ENCODE results near the gene ETS2. TPM values are rescaled to one million over a fixed set of nuclear protein-coding genes. Genes with fewer than 3 reads are reported as not detected.

ETS2 gene
- total RNA-seq, 2 experiments from 2014 or later: 28.7 to 30.3 TPM

- DNase-seq: peak; percentile 42
- no peaks in the 10 kb centered on the region for H3K9me3 Mint-ChIP-seq
- H3K27ac Mint-ChIP-seq: peak overlapping the region; percentile 92
- peak overlapping the region; percentile 89 for H3K4me3 Mint-ChIP-seq
- H3K4me1 Mint-ChIP-seq: peaks cover 22% of the 10 kb centered on the region
- peaks cover 21% of the 10 kb centered on the region for H3K36me3 Mint-ChIP-seq
- peaks cover 5% of the 10 kb centered on the region for H3K27me3 Mint-ChIP-seq
Measured at GRCh38 chr21:38804030-38804788, 1.5 kb upstream of the ETS2 start.

GRCh38 chr21:38804789-38805327, 871 bp upstream of the ETS2 start:
- peak; percentile 43 for DNase-seq
- peaks cover 23% of the 10 kb centered on the region for H3K4me1 Mint-ChIP-seq

DNA sequence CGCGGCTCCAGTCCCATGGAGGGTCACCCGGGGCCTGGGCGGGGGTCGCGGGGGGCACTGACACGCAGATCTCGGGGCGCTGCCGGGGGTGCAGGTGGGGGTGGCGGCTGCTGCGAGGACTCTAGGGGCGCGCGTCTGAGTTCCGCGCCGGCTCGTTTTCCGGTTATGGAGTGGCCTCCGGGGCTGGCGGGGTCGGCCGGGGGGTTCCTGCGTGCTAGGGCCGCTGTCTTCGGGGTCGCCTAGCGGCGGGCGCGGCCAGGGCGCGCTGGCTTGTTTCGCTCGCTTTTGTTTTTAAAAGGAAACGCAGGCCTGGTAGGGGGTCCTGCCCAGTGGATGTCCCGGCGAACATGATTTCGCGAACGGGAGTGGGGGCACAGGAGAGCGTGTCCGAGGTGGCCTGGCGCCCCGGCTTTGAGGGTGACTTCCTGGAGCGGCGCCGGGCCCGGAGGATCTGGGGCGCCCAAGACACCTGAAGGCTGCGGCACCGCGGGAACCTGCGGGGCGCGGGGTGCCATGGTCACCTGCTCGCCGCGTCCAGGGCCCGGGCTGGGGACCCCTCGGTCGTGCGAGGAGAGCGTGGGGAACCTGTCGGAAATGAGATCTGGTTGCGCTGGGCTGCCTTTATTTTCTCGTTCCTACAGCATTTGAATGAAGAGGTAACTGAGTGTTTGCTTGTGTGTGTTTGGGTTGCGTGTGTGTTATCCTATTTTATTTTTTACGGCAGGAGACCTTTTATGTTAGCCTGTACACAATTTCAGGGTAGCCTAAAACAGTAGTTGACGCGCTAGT, 618 bp downstream of the ETS2 start:
- Mint-ChIP-seq H3K36me3 (peaks cover 33% of the 10 kb centered on the region), H3K4me3 (peak overlapping the region; percentile 90), H3K27ac (peak overlapping the region; percentile 85), H3K27me3 (no peaks in the 10 kb centered on the region), H3K9me3 (no peaks in the 10 kb centered on the region), H3K4me1 (peaks cover 35% of the 10 kb centered on the region)
- peak; percentile 56 for DNase-seq

More at GRCh38 chr21:38804789-38805327, 871 bp upstream of the ETS2 start:
- no peaks in the 10 kb centered on the region for H3K9me3 Mint-ChIP-seq
- peaks cover 23% of the 10 kb centered on the region for H3K36me3 Mint-ChIP-seq
- H3K27me3 Mint-ChIP-seq: peaks cover 3% of the 10 kb centered on the region
- peak overlapping the region; percentile 92 for H3K27ac Mint-ChIP-seq
- H3K4me3 Mint-ChIP-seq: peak overlapping the region; percentile 89

- Mint-ChIP-seq H3K36me3 (peaks cover 37% of the 10 kb centered on the region), H3K9me3 (no peaks in the 10 kb centered on the region), H3K27me3 (no peaks in the 10 kb centered on the region), H3K4me3 (peak overlapping the region; percentile 90), H3K4me1 (peaks cover 39% of the 10 kb centered on the region), H3K27ac (peak overlapping the region; percentile 85)
- no peak for DNase-seq
Measured at GRCh38 chr21:38806942-38807284, 1.2 kb downstream of the ETS2 start.

- Mint-ChIP-seq H3K4me1 (peaks cover 39% of the 10 kb centered on the region), H3K27me3 (no peaks in the 10 kb centered on the region), H3K4me3 (peak overlapping the region; percentile 90), H3K27ac (peak overlapping the region; percentile 25), H3K9me3 (no peaks in the 10 kb centered on the region), H3K36me3 (peaks cover 37% of the 10 kb centered on the region)
- no peak for DNase-seq
Measured at GRCh38 chr21:38807441-38807871, 1.7 kb downstream of the ETS2 start.

DNA sequence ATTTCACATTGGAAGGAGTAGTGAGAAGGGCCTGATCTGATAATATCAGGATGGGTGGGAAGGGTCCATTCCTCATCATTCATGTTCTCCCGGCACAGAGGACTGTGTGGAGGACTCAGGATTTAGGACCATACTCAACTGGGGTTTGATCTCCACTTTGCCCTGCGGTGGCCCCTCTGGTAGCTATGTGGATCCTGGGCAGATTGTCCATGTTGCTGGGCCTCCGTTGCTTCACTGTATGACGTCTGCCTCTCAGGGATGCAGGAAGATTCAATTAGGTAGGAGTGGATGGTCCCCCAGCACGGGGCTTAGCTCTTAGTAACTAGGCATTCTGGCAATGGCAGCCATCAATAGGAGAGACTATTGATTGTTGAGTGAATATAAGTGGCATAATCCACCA, 2.3 kb downstream of the ETS2 start:
- Mint-ChIP-seq H3K9me3 (no peaks in the 10 kb centered on the region), H3K27ac (peak overlapping the region; percentile 25), H3K4me3 (peak overlapping the region; percentile 90), H3K27me3 (no peaks in the 10 kb centered on the region), H3K36me3 (peaks cover 39% of the 10 kb centered on the region), H3K4me1 (peaks cover 39% of the 10 kb centered on the region)
- DNase-seq: no peak

- Mint-ChIP-seq H3K27me3 (no peaks in the 10 kb centered on the region), H3K27ac (no peak overlapping the region), H3K4me1 (peaks cover 40% of the 10 kb centered on the region), H3K9me3 (no peaks in the 10 kb centered on the region), H3K36me3 (peaks cover 48% of the 10 kb centered on the region), H3K4me3 (no peak overlapping the region)
- no peak for DNase-seq
Measured at GRCh38 chr21:38809198-38809878, 3.6 kb downstream of the ETS2 start.

DNA sequence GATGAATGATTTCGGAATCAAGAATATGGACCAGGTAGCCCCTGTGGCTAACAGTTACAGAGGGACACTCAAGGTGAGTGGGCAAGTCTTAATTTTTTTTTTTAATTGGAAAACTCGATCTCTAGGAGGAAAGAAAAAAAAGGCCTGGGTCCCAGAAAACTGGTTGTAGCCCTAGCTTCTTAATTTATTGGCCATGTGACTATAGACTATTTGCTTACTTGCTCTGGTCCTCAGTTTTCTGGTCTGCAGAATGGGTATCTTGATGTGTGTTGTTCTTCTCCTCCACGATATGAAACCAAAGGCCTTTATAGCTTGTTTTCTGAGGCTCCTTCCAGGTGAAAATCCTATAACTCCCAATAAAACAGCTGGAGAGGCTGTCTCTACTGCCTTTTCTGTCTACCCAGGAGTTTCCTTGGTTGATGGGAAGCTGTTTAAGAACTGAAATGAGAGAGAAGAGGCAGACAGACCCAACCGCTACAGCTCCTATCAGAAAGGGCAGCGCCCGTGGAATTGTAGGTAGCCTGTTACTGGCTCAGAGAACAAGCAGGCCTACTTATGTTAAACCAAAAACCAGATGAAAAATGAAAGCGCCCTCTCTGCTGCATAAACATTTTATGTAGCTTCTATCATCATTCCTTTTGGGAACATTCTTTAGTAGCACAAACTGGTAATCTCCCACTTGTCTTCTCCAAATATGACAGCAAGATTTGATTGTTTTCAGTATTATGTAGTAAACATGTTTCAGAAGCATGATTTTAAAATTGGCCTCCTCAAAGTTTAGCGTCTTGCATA, 4.5 kb downstream of the ETS2 start:
- DNase-seq: no peak
- Mint-ChIP-seq H3K4me3 (no peak overlapping the region), H3K27me3 (no peaks in the 10 kb centered on the region), H3K9me3 (no peaks in the 10 kb centered on the region), H3K4me1 (peaks cover 33% of the 10 kb centered on the region), H3K36me3 (peaks cover 57% of the 10 kb centered on the region), H3K27ac (no peak overlapping the region)

GRCh38 chr21:38810826-38811164, 5.1 kb downstream of the ETS2 start:
- no peaks in the 10 kb centered on the region for H3K9me3 Mint-ChIP-seq

DNA sequence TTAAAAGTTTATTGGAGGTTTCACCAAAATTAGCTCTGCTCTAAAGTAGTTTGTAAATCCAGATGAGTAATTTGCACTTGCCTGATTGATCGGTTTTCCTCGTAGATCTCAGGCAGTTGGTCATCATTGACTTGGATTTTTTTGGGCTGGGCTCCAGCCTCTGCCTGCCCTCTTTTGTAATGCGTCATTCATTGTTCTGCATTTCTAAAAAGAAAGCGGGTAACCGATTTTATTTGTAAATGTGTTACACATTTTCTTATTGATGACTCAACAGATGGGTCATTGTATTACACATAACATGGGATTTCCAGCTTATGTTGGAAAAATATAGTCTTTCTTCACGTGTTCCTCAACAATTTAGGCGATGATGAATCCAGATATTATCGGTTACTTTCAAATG, 5.5 kb downstream of the ETS2 start:
- Mint-ChIP-seq H3K36me3 (peaks cover 65% of the 10 kb centered on the region), H3K27me3 (no peaks in the 10 kb centered on the region), H3K4me3 (no peak overlapping the region), H3K4me1 (peaks cover 33% of the 10 kb centered on the region), H3K9me3 (no peaks in the 10 kb centered on the region), H3K27ac (no peak overlapping the region)
- no peak for DNase-seq

More at GRCh38 chr21:38810826-38811164, 5.1 kb downstream of the ETS2 start:
- Mint-ChIP-seq H3K27me3 (no peaks in the 10 kb centered on the region), H3K27ac (no peak overlapping the region), H3K36me3 (peaks cover 62% of the 10 kb centered on the region), H3K4me1 (peaks cover 33% of the 10 kb centered on the region), H3K4me3 (no peak overlapping the region)
- DNase-seq: no peak

- no peaks in the 10 kb centered on the region for H3K27me3 Mint-ChIP-seq
- H3K4me1 Mint-ChIP-seq: peaks cover 24% of the 10 kb centered on the region
- no peak overlapping the region for H3K27ac Mint-ChIP-seq
- no peaks in the 10 kb centered on the region for H3K9me3 Mint-ChIP-seq
- H3K4me3 Mint-ChIP-seq: no peak overlapping the region
- DNase-seq: no peak
- H3K36me3 Mint-ChIP-seq: peaks cover 70% of the 10 kb centered on the region
Measured at GRCh38 chr21:38813143-38813542, 7.4 kb downstream of the ETS2 start.

GRCh38 chr21:38813547-38813946, 7.8 kb downstream of the ETS2 start:
- no peaks in the 10 kb centered on the region for H3K9me3 Mint-ChIP-seq
- no peak overlapping the region for H3K4me3 Mint-ChIP-seq
- peaks cover 70% of the 10 kb centered on the region for H3K36me3 Mint-ChIP-seq
- H3K4me1 Mint-ChIP-seq: peaks cover 20% of the 10 kb centered on the region
- H3K27ac Mint-ChIP-seq: no peak overlapping the region
- no peak for DNase-seq
- no peaks in the 10 kb centered on the region for H3K27me3 Mint-ChIP-seq

DNA sequence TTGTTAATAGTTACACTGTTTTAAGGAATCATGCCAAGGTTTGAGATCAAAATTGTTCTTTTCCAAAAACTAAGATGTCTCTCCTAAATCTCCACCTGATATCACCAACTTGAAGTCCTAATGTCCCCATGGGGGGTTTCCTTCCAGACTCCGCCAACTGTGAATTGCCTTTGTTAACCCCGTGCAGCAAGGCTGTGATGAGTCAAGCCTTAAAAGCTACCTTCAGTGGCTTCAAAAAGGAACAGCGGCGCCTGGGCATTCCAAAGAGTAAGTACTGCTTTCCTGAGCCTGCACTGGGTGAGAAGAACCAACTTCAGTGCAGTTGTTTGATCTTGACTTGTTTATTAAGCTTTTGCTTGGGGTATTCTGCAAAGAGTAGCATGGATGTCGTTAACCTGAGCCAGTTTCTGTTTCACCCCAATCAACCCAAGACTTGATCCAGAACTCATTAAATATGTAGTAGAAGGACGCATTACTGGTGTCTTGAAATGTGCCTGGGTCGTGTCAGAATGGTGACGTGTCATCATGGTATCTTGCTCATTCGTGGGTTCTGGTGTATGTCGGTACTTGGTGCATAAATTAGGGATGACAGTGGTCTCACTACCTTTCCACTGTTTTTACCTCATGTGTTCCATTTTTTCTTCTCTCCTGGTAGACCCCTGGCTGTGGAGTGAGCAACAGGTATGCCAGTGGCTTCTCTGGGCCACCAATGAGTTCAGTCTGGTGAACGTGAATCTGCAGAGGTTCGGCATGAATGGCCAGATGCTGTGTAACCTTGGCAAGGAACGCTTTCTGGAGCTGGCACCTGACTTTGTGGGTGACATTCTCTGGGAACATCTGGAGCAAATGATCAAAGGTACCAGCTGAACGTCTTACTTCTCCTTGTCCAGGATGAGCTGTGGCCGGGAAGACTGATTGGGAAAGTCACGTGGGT, 8.7 kb downstream of the ETS2 start:
- Mint-ChIP-seq H3K4me1 (peaks cover 19% of the 10 kb centered on the region), H3K36me3 (peaks cover 74% of the 10 kb centered on the region), H3K4me3 (no peak overlapping the region), H3K9me3 (no peaks in the 10 kb centered on the region), H3K27me3 (no peaks in the 10 kb centered on the region), H3K27ac (no peak overlapping the region)
- DNase-seq: no peak

DNA sequence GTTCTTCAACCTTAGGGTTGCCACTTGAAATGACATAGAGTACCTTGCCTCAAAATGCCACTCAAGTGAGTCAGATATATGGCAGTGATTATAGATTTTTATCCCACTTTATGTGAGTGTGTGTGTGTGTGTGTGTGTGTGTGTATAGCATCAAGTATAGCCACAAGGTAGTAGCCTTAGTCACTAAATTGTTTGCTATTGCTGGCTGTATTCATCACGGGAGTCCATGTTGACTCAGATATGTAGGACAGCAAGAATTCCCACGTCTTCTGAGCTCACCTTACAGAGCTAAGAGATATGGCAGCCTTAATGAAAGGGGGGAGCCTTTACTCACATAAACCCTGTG, 9.3 kb downstream of the ETS2 start:
- Mint-ChIP-seq H3K4me3 (no peak overlapping the region), H3K9me3 (no peaks in the 10 kb centered on the region), H3K27ac (no peak overlapping the region), H3K36me3 (peaks cover 75% of the 10 kb centered on the region), H3K4me1 (peaks cover 16% of the 10 kb centered on the region), H3K27me3 (no peaks in the 10 kb centered on the region)
- no peak for DNase-seq
